Hepatocyte (in vitro differentiated cells): ENCODE data around the gene SETD7.

ENCODE experiments used
- EZH2 ChIP-seq: fragments of 200-600 bp; sonication (generic); IDR thresholded peaks from 2 replicates; pipeline ENCODE4 v1.6.1; 2016; ENCODE audit warnings: antibody characterized with exemption, mild to moderate bottlenecking, borderline replicate concordance
- EZH2phosphoT487 ChIP-seq: fragments of 200-600 bp; sonication (generic); IDR thresholded peaks from one replicate; pipeline ENCODE4 v1.6.1; 2018; ENCODE audit warnings: antibody characterized with exemption, mild to moderate bottlenecking, low read depth, moderate library complexity; ENCODE audit not compliant: unreplicated experiment, severe bottlenecking
- TF ChIP-seq, protein P1 (sequence below): fragments of 200-600 bp; sonication (generic); IDR thresholded peaks from 2 replicates; pipeline ENCODE4 v1.5.1; 2016; ENCODE audit warnings: antibody characterized with exemption, mild to moderate bottlenecking; ENCODE audit not compliant: poor library complexity

DNA sequence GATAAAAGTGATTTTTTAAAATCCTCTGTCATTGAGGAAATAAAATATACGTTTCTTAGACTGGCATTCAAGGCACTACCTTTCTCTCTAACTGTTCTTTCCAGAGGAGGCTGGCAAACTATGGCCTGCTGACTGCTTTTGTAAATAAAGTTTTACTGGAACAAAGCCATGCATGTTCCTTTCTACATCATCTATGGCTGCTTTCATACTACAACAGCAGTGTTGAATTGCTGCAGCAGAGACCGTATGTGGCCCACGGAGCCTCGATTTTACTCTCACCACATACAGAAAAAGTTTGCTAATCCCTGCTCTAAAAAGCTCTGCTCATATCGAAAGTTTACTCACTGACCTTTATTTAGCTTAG is 20.2 kb downstream of the SETD7 start:
- TF ChIP-seq, protein P1, sequence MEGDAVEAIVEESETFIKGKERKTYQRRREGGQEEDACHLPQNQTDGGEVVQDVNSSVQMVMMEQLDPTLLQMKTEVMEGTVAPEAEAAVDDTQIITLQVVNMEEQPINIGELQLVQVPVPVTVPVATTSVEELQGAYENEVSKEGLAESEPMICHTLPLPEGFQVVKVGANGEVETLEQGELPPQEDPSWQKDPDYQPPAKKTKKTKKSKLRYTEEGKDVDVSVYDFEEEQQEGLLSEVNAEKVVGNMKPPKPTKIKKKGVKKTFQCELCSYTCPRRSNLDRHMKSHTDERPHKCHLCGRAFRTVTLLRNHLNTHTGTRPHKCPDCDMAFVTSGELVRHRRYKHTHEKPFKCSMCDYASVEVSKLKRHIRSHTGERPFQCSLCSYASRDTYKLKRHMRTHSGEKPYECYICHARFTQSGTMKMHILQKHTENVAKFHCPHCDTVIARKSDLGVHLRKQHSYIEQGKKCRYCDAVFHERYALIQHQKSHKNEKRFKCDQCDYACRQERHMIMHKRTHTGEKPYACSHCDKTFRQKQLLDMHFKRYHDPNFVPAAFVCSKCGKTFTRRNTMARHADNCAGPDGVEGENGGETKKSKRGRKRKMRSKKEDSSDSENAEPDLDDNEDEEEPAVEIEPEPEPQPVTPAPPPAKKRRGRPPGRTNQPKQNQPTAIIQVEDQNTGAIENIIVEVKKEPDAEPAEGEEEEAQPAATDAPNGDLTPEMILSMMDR: no peak
- no peak for TF ChIP-seq EZH2phosphoT487
- no peak for TF ChIP-seq EZH2
